SK-N-SH treated with all-trans-retinoic acid at 6 μM for 48 hours (cell line): ENCODE data around the gene SLC49A3.
A peak's percentile ranks its signal among the peaks of the same experiment; 100 is the strongest.

ENCODE experiments used
- ATAC-seq: fragments of 200-7000 bp; cut with Tn5 transposase; 3 replicates; pipeline ENCODE4 v1.9.1; 2020; ENCODE audit warnings: mild to moderate bottlenecking, moderate library complexity
- BACH2 ChIP-seq: fragments of 250-450 bp; sonication (Bioruptor Pico); IDR thresholded peaks from 2 replicates; pipeline ENCODE4 v1.9.0; 2021; ENCODE audit warnings: mild to moderate bottlenecking, borderline replicate concordance
- CSDC2 ChIP-seq: fragments of 250-450 bp; sonication (Bioruptor Pico); IDR thresholded peaks from 2 replicates; pipeline ENCODE4 v1.5.0; 2020; ENCODE audit warnings: mild to moderate bottlenecking, moderate library complexity
- ESRRG ChIP-seq: fragments of 250-450 bp; sonication (Bioruptor Pico); IDR thresholded peaks from 2 replicates; pipeline ENCODE4 v1.6.1; 2021; ENCODE audit warnings: mild to moderate bottlenecking
- GLIS3 ChIP-seq: fragments of 250-450 bp; sonication (Bioruptor Pico); IDR thresholded peaks from 2 replicates; pipeline ENCODE4 v1.5.0; 2020; ENCODE audit warnings: mild to moderate bottlenecking, moderate library complexity
- ISL1 ChIP-seq: fragments of 250-450 bp; sonication (Bioruptor Pico); IDR thresholded peaks from 2 replicates; pipeline ENCODE4 v2.1.2; 2022; ENCODE audit warnings: mild to moderate bottlenecking, moderate library complexity
- POU6F1 ChIP-seq: fragments of 250-450 bp; sonication (Bioruptor Pico); IDR thresholded peaks from 2 replicates; pipeline ENCODE4 v1.8.0; 2021; ENCODE audit warnings: low read depth, mild to moderate bottlenecking, moderate library complexity, borderline replicate concordance
- RARB ChIP-seq: fragments of 250-450 bp; sonication (Bioruptor Pico); IDR thresholded peaks from 2 replicates; pipeline ENCODE4 v1.8.0; 2021; ENCODE audit warnings: mild to moderate bottlenecking, moderate library complexity
- SNAI2 ChIP-seq: fragments of 250-450 bp; sonication (Bioruptor Pico); IDR thresholded peaks from 2 replicates; pipeline ENCODE4 v1.5.0; 2020; ENCODE audit warnings: mild to moderate bottlenecking, moderate library complexity
- TCF4 ChIP-seq: fragments of 250-450 bp; sonication (Bioruptor Pico); IDR thresholded peaks from 2 replicates; pipeline ENCODE4 v1.8.0; 2021; ENCODE audit warnings: mild to moderate bottlenecking, moderate library complexity, borderline replicate concordance
- ZFP3 ChIP-seq: fragments of 250-450 bp; sonication (Bioruptor Pico); IDR thresholded peaks from 2 replicates; pipeline ENCODE4 v1.5.0; 2020; ENCODE audit warnings: mild to moderate bottlenecking, moderate library complexity
- ZFP30 ChIP-seq: fragments of 450-650 bp; formaldehyde crosslinking; IDR thresholded peaks from 2 replicates; pipeline ENCODE4 v1.5.0; 2022; ENCODE audit warnings: mild to moderate bottlenecking, moderate library complexity
- ZNF8 ChIP-seq: fragments of 450-650 bp; formaldehyde crosslinking; IDR thresholded peaks from 2 replicates; pipeline ENCODE4 v1.5.0; 2020; ENCODE audit warnings: mild to moderate bottlenecking, moderate library complexity
- TF ChIP-seq, protein P1 (sequence below): fragments of 250-450 bp; sonication (Bioruptor Pico); IDR thresholded peaks from 2 replicates; pipeline ENCODE4 v1.5.1; 2020; ENCODE audit warnings: low read depth, mild to moderate bottlenecking, moderate library complexity
- TF ChIP-seq, protein P2 (sequence below): fragments of 250-450 bp; sonication (Bioruptor Pico); IDR thresholded peaks from 2 replicates; pipeline ENCODE4 v1.8.0; 2020; ENCODE audit warnings: mild to moderate bottlenecking, moderate library complexity, borderline replicate concordance

SLC49A3 gene

GRCh38 chr4:692771-693554 lies 4.0 kb upstream of the SLC49A3 start (continued):
- TF ChIP-seq, protein P1, sequence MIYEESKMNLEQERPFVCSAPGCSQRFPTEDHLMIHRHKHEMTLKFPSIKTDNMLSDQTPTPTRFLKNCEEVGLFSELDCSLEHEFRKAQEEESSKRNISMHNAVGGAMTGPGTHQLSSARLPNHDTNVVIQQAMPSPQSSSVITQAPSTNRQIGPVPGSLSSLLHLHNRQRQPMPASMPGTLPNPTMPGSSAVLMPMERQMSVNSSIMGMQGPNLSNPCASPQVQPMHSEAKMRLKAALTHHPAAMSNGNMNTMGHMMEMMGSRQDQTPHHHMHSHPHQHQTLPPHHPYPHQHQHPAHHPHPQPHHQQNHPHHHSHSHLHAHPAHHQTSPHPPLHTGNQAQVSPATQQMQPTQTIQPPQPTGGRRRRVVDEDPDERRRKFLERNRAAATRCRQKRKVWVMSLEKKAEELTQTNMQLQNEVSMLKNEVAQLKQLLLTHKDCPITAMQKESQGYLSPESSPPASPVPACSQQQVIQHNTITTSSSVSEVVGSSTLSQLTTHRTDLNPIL (CRISPR knock-in tag): no peak
- TF ChIP-seq POU6F1 (no peak), ESRRG (CRISPR knock-in tag) (no peak), ISL1 (CRISPR knock-in tag) (no peak)

DNA sequence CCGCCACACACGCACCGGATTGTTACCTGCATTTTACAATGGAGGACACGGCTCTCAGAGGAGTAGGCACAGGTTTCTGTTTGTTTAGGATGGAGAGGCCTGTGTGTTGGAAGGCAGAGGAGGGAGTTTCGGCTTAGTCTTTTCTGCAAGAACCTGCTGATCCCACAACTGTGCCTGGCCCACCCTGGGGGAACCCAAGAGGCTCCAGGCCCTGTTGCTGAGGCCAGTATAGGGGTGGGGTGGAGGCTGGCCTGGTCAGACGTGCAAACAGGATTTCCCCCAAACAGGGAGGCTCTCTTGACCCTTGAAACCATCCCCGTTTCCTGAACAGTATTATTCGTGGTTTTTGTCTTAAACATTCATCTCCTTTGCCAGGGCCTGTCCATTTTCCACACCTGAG lies 772 bp upstream of the SLC49A3 start:
- ATAC-seq: no peak
- TF ChIP-seq SNAI2 (CRISPR knock-in tag): no peak
- no peak for TF ChIP-seq BACH2
- no peak for TF ChIP-seq GLIS3 (CRISPR knock-in tag)

DNA sequence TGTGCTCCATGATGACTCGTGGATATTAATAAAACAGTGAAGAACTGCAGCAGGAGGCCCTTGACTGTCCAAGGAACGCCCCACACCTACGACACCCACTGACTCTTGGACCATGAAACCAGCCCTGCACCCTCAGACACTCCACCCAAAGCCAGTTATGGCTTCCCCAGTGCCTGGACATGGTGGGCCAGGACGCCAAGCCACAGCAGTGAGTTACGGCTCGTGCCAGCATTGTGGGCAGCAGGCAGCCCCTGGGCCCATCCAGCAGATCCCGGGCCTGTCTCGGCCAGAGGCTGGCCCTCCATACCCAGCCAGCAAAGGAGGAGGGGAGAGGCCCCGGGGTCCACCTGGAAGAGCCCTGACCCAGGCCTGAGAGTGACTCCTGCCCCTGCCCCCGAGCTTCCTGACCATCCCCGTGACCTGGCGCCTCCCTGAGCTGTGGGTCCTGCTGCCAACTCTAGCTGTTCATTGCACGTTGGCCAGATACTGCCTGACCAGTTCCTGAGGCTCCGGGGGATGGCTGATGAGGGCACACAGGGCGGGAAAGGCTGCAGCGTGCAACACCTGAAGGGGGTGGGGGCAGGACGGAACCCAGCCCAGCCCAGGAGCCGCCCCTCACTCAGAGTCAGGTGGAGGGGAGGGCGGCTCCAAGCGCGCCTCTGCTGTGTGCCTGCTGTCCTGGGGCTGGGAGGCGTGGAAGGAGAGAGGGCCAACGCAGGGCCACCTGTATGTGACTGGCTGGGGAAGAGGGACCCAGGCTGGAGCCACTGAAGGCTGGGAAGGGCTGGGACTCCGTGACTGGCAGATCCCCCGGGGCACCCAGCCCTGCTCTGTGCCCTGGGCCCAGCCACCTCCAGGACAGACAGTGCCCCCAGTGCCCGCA lies 739 bp downstream of the SLC49A3 start:
- no peak for ATAC-seq
- TF ChIP-seq ZFP3 (CRISPR knock-in tag) (no peak), RARB (CRISPR knock-in tag) (no peak), TCF4 (CRISPR knock-in tag) (no peak), POU6F1 (no peak), BACH2 (no peak)
- TF ChIP-seq, protein P1 (CRISPR knock-in tag): no peak

GRCh38 chr4:687048-687970 lies 1.6 kb downstream of the SLC49A3 start:
- TF ChIP-seq ZNF8 (CRISPR knock-in tag) (no peak), ISL1 (CRISPR knock-in tag) (no peak), SNAI2 (CRISPR knock-in tag) (no peak), ZFP30 (CRISPR knock-in tag) (no peak), BACH2 (no peak), CSDC2 (CRISPR knock-in tag) (no peak)
- TF ChIP-seq, protein P2, sequence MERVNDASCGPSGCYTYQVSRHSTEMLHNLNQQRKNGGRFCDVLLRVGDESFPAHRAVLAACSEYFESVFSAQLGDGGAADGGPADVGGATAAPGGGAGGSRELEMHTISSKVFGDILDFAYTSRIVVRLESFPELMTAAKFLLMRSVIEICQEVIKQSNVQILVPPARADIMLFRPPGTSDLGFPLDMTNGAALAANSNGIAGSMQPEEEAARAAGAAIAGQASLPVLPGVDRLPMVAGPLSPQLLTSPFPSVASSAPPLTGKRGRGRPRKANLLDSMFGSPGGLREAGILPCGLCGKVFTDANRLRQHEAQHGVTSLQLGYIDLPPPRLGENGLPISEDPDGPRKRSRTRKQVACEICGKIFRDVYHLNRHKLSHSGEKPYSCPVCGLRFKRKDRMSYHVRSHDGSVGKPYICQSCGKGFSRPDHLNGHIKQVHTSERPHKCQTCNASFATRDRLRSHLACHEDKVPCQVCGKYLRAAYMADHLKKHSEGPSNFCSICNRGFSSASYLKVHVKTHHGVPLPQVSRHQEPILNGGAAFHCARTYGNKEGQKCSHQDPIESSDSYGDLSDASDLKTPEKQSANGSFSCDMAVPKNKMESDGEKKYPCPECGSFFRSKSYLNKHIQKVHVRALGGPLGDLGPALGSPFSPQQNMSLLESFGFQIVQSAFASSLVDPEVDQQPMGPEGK (CRISPR knock-in tag): no peak
- TF ChIP-seq, all 23 proteins: peak for 0
- ATAC-seq: peak; percentile 85
